SKM-1 (cell line): ENCODE measurements around the gene FBLN5.

Source experiments
- DNase-seq: peaks from one replicate; lab custom pipeline; 2025; ENCODE audit not compliant: unreplicated experiment; lab: John Stamatoyannopoulos, UW

FBLN5 gene

DNA sequence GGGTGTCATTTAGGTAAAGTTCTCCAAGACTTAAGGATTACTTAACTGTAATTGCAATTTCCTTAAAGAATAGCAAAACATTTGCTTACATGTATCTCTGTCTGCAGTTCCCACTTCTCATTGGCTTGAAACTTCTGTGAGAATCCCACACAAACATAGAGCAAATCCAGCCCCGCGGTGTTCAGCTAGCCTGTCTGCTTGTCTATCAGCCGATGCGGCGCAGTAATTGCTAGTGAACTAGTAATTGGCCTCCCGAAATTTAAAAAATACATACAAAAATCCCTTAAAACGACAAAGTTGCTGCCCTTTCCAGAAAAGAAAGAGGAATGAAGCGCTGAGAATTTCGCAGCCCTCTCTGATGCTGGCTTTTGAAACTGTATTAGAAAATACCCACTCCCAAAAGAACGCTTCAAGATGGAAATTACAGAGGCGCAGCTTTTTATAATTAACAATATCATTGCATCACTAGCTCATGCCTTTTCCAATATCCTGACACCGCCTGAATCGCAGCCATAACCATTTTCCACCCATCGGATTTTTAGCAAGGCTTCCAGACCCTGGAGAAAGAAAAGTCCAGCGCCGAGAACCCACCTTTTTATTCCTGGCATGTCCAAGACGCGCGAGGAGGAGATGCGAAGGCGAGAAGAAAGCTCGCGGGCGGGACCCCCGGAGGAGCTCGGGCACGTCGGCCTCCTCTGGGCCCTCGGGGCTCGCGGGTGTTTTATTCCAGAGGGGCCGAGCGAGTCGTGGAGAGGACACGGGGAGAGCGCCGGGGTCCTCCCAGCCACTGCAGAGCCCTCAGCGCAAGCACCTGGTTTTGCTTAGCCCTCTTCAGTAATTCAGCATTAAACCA is 646 bp downstream of the FBLN5 start:
- DNase-seq: no peak

DNA sequence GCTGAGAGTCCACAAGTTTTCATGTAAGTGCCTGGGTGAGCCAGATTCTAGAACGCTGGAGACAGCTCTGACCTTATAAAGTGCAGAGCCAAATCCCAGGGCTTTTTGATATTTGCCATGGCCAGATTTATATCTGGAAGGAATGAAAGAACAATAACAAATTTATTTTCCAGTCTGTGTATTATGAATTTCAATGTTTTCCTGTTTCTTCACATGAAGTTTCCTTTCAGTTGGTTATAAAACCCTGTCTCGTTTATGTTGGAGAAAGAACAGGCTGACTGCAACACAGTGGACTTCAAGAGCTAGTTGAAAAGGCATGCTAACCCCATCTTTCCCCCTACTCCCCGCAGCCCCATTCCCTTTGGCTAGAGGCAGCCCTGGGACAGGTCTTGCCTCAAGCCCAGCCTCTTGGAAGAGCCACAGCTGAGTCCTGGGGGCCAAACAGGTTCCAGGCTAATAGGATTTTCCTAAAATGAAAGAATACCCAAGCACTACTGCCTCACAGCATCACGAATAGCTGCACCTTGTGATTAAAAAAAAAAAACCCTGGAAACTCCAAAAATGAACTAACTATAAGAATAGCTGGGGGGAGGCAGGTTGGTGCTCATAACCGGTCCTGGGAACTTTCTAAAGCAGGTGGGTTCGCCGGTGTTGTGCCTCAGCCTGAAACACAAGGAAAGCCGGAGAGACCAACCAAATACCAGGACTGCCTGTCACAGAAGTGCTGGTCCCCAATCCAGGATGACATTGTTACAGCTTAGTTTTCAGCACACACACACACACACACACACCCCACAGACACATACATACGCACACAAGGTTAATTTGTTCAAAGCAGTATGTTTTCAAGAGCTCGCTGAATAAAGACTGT is 1.5 kb downstream of the FBLN5 start:
- no peak for DNase-seq

DNA sequence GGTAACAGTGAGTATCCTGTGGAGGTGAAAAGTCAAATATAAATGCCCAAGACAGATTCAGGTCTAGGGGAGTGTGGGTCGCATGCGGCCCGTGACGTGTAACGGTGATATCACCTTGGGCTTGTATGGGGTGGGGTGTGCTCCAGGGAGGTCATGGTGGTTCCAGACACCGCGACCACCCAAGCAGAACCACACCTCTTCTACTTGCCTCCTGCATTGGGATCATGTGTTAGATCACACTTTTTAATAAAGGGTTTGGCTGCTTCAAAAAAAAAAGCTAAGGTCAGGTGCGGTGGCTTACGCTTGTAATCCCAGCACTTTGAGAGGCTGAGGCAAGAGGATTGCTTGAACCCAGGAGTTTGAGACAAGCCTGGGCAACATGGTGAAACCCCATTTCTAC is 4.5 kb downstream of the FBLN5 start:
- DNase-seq: no peak

GRCh38 chr14:91942128-91942527 is 5.4 kb downstream of the FBLN5 start:
- no peak for DNase-seq

GRCh38 chr14:91940209-91940608 is 7.3 kb downstream of the FBLN5 start:
- no peak for DNase-seq

- DNase-seq: no peak
Observed at GRCh38 chr14:91935586-91935985, 11.9 kb downstream of the FBLN5 start.

DNA sequence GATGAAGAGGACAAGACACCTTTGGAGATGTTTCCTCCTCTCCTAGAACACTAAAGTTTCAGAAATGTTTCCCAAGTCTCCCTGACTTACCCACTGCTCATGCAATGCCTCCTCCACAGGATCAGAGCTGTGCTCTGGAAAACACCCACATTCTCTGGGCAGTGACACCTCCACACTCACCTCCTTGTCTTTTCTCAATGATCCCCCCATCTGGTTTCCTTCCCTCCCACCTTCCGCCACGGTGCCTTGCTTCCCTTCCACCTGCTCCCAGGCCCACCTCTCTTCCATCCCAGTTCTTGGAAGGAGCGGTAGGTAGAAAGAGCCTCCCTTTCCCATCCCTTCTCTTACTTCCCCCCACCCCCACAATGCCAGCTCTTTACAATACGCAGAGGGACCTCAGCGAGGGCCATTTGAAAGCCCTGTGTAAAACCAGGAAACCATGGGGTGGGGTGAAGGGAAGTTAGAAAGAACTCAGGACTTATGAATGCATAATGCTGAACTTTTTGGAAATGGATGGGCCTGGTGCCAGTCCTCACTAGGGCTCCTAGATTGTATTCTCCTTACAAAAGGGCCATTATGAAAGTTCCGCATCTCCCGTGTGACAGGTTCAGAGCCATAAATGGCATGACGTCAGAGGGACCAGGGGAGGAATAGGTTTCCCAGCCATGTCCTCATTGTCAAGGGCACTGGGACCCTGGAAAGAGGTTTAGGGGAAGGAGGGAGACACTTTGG is 12.8 kb downstream of the FBLN5 start:
- DNase-seq: no peak

GRCh38 chr14:91931478-91932088 is 15.9 kb downstream of the FBLN5 start:
- DNase-seq: no peak

- DNase-seq: no peak
Observed at GRCh38 chr14:91929700-91930099, 17.8 kb downstream of the FBLN5 start.

DNA sequence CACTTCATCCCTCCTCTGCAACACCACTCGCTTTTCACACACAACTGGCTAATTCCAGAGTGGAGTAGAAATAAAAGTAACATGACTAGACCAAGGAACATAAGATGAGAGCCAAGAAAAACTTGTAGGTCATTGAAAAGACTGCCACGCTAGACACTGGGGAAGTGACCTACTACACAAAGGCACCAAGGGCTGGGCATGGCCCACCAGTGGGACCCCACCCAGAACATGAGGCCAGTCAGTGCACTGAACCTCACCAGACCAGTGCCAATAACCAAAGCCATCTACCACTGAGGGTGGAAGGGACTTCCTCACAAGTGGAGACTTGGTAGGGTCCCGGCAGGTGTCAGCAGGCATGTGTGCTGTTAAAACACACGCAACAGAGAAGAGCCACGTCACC is 19.7 kb downstream of the FBLN5 start:
- no peak for DNase-seq

- no peak for DNase-seq
Observed at GRCh38 chr14:91927191-91927590, 20.3 kb downstream of the FBLN5 start.

DNA sequence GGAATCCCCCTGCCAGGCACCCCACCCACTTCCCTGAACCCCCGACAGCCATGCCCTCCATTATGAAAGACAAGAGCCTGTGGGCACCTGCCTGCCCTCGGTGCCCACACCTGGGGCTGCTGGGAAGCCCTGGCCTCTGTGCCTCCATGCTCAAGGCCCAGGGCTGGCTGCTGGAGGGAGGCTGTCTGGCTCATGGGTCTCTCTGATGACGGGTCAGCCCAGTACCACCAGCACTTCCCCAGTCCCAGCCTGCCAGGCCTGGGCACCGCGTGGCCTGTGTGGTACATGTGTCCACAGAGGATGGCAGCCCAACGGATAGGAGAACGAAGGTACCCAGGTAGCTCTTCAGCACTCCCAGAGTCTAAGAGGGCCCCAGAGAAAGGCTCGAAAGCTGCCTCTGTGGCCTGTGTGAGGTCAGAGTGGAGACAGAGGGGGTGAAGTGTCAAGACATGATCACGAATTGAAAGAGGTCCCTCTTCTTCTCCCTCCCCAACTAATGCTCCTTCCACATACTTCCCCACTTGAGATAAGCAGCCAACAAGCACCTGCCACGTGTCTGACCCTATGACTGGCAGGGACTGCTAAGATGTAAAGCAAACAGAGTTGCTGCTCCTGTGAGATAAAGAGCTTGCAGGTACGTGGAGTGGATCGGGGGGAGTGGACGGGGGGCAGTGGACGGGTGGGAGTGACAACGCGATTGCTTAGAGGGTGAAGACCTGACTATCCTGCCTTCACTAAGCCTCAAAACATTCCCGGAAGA is 21.2 kb downstream of the FBLN5 start:
- DNase-seq: no peak

GRCh38 chr14:91925727-91926121 is 21.8 kb downstream of the FBLN5 start:
- DNase-seq: no peak

DNA sequence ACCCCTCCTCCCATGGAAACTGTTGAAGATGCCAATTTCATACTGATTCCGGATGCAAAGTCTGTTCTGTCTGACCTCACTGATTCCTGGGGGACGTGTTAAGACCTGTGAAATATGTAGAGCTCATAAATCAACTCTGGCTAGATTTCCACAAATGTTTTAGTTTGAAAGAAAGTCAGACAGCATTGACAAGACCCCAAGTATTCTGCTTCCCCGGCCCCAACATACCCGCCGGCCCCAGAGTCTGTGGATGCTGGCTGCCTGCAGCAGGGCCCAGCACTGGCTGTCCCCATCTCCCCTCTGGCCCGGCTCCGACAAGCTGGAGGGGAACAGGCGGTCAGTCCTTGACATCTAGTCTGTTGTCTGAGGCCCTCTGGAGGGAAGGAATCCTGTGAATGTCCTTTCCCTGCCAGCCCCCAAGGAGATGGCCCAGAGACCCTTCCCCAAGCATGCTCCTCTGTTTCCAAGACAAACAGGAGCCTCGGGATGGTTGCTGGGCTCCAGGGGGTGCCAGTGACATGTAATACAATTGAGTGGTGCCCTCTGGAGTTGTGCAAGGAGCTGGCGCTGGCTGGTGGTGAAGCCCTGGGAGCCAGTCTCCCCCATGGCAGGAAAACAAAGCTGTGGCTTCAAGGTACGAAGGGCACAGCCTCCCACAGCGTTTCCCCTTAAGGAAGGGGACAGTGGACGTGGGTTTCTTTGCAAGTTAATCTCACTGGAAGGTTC is 22.3 kb downstream of the FBLN5 start:
- no peak for DNase-seq

GRCh38 chr14:91920526-91920925 is 27.0 kb downstream of the FBLN5 start:
- DNase-seq: no peak

DNA sequence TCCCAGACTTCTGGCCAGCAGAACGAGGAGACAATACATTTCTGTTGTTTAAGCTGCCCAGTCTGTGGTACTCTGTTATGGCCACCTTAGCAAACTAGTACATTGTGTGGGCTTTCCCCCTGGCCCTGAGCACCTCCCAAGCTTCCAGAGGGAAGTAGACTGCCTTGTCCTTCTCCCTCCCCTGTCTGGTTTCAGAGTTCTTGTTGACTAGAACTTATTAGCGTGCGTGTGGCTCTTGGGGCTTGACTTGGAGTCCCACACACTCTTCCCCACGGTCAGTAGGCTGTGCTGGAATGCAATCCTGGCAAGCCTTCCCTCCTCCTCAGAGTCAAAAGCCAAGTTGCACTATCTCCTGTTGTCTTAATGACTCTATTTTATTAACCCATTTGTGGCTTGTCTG is 27.7 kb downstream of the FBLN5 start:
- no peak for DNase-seq

- DNase-seq: no peak
Observed at GRCh38 chr14:91918186-91918883, 29.2 kb downstream of the FBLN5 start.

- no peak for DNase-seq
Observed at GRCh38 chr14:91912035-91912434, 35.5 kb downstream of the FBLN5 start.

DNA sequence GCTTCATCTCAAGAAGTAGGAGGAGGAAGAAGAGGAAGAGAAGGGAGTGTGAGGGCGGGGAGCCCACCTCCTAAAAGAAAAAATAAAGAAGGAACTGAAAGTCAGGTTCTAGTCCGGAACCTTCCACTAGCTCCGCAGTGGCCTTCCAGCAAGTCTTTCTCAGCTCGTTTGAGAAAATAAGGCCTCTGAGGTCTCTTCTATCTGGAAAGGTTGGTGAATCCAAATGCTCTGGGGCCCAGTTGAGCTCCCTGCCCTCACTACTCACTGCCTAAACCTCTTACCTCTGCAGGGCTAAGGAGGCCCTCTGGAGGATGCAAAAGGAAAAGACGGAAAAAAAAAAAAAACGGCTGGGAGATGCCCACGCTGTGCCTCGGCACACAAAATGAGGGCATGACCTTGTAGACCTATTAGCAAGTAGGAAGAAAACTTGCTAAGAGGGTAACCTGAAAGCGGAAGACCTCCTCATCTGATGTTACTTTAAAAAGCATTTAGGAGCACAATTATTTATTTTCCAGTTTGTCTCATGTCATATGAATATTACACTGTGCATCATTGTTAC is 35.9 kb downstream of the FBLN5 start:
- DNase-seq: peak; percentile 24
